ENCODE data around the gene TCEAL3.
"Not testable (repeated sequence)": the region's sequence is repeated elsewhere in the genome, so short reads cannot be mapped to it uniquely, and the experiment has no call there.

The TCEAL3 gene

GRCh38 chrX:103628386-103629317, 20.9 kb downstream of the TCEAL3 start, which contains the start of gene TCEAL1:
TSS of gene TCEAL1 (plus strand) at chrX:103628975. CDS start at chrX:103629917, 942 bp downstream.
- peak; percentile 9 for DNase-seq

GRCh38 chrX:103629318-103630170, 21.8 kb downstream of the TCEAL3 start:
- DNase-seq = peak; percentile 30

- DNase-seq = no peak
These were observed 22.4 kb downstream of the TCEAL3 start for GRCh38 chrX:103630171-103630511.

- DNase-seq = no peak
These were observed 23.4 kb downstream of the TCEAL3 start for GRCh38 chrX:103631145-103631544.

GRCh38 chrX:103635436-103635835, 27.7 kb downstream of the TCEAL3 start:
- no peak for DNase-seq

- DNase-seq = no peak
These were observed 30.0 kb downstream of the TCEAL3 start for GRCh38 chrX:103637604-103638338.

GRCh38 chrX:103638479-103639346, 30.9 kb downstream of the TCEAL3 start:
- not testable (repeated sequence) for DNase-seq

GRCh38 chrX:103640401-103641155, 32.8 kb downstream of the TCEAL3 start:
- no peak for DNase-seq

- DNase-seq = no peak
These were observed 36.4 kb downstream of the TCEAL3 start for GRCh38 chrX:103644125-103644524.

- DNase-seq = no peak
These were observed 39.9 kb downstream of the TCEAL3 start for GRCh38 chrX:103647630-103648029.

- DNase-seq = no peak
These were observed 43.5 kb downstream of the TCEAL3 start for GRCh38 chrX:103651151-103651773.

GRCh38 chrX:103655230-103656000, 47.7 kb downstream of the TCEAL3 start:
- not testable (repeated sequence) for DNase-seq

GRCh38 chrX:103656617-103657016, 48.9 kb downstream of the TCEAL3 start:
- DNase-seq = no peak

GRCh38 chrX:103657066-103657465, 49.3 kb downstream of the TCEAL3 start:
- DNase-seq = not testable (repeated sequence)

- no peak for DNase-seq
These were observed 51.1 kb downstream of the TCEAL3 start for GRCh38 chrX:103658681-103659433.

- DNase-seq = not testable (repeated sequence)
These were observed 51.7 kb downstream of the TCEAL3 start for GRCh38 chrX:103659460-103659859.

Data from inflammatory macrophage treated with lipopolysaccharide for 4 hours (primary cell).